Activated naive CD4-positive, alpha-beta T cell (primary cell): ENCODE data around the gene PCCB.
"Not testable (repeated sequence)": the region's sequence is repeated elsewhere in the genome, so short reads cannot be mapped to it uniquely, and the experiment has no call there.

Experiments used
- DNase-seq, 4 experiments: peaks; one replicate each; lab custom pipeline; 2025; lab: John Stamatoyannopoulos, UW

Gene PCCB

GRCh38 chr3:136327671-136328070, 77.5 kb downstream of the PCCB start:
- DNase-seq = no peak

- DNase-seq = no peak
These were observed 79.5 kb downstream of the PCCB start for GRCh38 chr3:136329593-136329992.

GRCh38 chr3:136330900-136331299, 80.8 kb downstream of the PCCB start:
- DNase-seq = no peak

DNA sequence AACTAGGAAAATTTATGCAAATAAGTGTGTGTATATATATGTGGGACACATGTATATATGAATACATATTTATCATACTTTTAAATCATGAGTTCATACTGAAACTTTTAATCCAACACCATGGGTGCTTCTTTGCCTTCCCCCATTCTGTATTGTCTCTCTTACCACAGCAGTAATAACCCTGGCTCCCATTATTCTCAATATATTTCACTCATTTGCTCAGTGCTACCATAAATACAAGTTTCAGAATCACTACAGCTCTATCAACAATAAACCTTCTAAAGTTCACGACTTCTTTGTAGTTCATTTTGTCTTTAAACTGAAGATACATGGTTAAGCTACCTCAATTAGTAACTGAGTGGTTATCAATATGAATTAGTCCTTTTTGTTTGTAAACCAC, 82.2 kb downstream of the PCCB start:
- DNase-seq = no peak

DNA sequence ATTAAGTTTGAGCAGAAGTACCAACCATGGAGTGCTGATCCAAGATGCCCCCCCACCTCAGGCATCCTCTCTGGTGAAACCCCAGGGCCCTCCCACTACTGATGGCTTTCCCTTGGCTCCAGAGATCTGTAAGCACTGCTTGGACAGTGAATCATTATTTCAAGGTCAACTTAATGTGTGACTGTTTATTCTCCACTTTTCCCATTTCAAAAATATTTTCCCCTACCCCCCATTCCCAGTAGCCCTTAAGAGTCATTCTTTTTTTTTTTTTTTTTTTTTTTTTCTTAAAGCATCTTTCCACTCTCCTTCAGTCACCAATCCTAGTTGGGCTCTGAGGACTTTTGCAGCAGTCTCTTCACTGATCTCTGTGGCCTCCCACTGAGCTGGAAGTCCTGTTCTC, 82.6 kb downstream of the PCCB start:
- no peak for DNase-seq

- no peak for DNase-seq
These were observed 84.1 kb downstream of the PCCB start for GRCh38 chr3:136334209-136334608.

DNA sequence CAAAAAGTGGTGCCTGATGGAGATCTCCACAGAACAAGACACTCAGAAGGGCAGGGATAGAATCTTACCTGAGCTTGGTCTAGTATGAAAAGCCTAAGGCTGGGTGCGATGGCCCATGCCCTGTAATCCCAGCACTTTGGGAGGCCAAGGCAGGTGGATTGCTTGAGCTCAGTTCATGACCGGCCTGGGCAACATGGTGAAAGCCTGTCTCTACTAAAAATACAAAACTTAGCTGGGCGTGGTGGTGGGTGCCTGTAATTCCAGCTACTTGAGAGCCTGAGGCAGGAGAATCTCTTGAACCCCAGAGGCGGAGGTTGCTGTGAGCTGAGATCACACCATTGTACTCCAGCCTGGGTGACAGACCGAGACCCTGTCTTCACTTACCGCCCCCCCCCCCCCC, 84.6 kb downstream of the PCCB start:
- not testable (repeated sequence) for DNase-seq

DNA sequence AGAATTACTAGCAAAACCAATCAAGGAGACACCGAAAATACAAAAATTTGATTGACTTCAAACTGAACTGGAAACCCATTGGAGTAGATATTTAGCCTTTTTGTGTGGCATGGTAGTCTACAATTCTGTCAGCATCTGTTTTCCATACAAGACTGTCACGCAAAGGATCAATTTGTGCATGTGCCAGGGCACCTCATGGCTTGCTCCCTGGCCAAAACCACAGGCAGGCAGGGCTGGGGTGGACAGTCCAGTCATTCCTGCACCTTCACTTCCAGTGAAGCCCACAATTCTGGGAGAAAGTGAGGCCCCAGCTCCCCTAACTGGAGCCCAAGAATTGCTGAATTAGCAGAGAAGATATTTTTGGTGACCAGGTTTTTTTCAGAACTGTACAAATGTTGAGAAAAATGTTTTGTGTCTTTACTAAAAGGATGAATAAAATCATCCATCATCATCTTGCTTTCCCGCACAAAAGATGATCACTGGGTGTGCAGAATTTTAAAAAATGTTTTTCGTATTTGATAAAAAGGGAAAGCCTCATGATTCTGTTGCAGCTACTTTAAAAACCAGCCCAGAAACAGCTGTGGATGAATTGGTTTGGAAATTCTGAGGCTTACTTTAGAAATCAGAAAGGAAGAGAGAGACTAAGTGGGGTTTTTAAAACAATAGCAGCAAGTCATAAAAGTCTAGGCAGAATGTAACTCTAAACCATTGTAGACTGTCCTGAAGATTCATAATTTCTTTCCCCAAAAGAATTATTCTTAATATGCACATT, 86.4 kb downstream of the PCCB start:
- DNase-seq = no peak

DNA sequence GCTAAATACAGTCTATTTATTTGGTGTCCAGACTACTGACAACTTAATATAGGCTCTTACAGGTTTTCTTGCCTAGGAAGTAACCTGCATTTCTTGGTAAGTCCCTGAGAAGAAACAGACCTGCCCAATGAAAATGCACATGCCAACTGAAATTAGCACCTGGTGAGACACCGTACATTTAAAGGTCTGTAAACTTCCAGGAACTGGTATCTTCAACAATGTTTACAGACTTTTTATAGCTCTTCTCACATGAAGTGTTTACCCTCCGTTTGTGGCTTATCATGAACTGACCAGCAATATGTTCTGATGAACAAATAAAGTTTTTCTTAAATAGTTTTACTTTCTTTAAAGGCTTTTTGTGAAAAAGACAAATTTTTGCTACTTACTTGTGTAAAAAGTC, 93.3 kb downstream of the PCCB start:
- no peak for DNase-seq

GRCh38 chr3:136343873-136344555, 93.9 kb downstream of the PCCB start:
- no peak for DNase-seq

GRCh38 chr3:136346486-136346885, 96.3 kb downstream of the PCCB start:
- DNase-seq = no peak

- no peak for DNase-seq
These were observed 100.0 kb downstream of the PCCB start for GRCh38 chr3:136350132-136350531.

- no peak for DNase-seq
These were observed 100.4 kb downstream of the PCCB start for GRCh38 chr3:136350557-136350956.

- no peak for DNase-seq
These were observed 101.2 kb downstream of the PCCB start for GRCh38 chr3:136351351-136351750.

DNA sequence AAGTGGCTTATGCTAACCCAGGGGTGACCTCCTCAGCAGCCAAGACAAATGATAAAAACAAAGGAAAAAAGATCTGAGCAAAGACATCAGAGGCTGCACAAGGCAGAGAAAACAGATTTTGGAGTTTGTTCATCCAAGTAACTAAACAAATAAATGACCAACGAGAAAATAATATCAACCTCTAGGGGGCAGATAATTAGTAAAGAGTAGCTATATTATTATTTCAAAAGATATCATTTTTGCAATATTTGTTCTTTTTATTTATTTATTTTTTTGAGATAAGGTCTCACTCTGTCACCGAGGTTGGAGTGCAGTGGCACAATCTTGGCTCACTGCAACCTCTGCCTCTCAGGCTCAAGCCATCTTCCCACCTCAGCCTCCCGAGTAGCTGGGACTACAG, 101.8 kb downstream of the PCCB start:
- no peak for DNase-seq

DNA sequence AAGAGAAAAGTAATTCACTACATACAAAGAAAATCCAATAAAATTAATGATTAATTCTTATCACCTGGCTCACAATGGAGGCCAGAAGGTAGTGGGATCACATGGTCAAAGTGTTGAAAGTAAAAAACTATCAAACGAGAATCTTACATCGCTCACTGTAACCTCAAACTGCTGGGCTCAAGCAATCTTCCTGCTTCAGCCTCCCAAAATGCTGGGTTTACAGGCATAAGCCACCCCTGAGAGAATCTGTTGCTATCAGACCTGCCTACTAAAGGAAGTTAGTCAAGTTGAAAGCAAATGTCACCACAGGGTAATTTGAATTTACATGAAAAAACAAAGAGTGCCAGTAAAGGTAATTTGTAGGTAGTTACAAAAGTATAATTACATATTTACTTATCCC, 103.3 kb downstream of the PCCB start:
- no peak for DNase-seq

DNA sequence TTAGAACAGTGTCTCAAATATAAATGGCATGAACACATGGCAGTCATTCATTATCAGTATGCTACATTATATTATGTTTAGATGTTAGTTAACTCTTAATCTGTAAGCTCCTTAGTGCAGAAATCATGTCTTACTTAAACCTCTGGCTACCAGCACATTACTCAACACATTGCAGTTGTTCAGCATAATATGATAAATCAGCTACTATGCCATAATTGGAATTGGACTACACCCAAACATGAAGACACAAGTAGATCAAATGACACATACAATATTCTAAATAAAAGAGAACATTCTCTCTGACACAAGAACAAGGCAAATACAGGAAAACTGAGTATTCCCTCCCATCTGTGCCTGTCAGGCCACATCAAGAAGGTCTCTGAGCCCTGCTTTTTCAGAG, 116.1 kb downstream of the PCCB start:
- no peak for DNase-seq

DNA sequence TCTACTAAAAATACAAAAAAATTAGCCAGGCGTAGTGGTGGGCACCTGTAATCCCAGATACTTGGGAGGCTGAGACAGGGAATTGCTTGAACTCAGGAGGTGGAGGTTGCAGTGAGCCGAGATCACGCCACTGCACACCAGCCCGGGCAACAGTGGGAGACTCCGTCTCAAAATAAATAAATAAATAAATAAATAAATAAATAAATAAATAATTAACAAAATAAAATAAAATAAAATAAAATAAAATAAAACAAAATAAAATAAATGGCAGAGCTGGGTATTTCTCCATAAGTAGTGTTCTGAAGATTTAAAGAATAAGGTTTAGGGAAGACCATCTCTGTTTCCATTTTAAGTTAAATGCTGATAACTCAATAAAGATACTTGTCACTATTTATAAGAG, 125.7 kb downstream of the PCCB start:
- not testable (repeated sequence) for DNase-seq

DNA sequence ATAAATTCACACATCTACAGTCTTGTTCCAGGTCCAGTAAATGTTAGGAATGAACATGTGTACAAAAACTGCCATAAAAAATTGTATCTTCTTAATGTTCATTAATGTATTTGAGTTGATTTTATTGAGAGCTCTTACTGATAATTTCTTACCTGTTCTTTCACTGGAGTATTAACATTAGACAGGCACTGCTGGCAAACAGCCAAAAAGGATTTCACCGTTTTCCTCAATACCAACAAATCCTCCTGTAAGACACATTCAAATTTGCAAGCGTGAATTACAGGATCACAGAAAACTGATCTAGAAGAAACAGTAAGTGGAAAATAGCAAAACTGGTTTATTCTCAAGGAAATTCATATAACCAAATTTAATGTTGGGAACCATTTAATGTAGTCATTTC, 127.4 kb downstream of the PCCB start:
- DNase-seq = no peak

DNA sequence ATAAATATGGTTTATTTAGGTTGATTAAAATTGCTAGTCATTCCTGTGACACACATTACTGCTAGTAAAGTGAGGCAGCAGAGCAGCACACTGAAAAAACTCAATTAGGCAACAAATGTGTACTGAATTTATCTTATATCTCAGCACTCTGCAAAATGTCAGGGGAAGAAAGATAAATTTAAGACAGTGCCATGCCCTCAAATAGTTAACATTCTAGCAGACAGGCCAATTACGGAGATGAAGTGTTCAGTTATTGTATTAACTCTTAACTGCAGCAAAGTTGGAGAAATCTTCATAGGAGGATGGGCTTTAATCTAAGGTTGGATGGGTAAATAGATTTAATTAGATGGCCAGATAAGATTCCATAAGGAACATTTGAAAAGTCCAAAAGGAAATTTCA, 127.9 kb downstream of the PCCB start:
- DNase-seq = no peak
